T47D (cell line): ENCODE data around the gene HLA-DQB1.
"Not testable (repeated sequence)": the region's sequence is repeated elsewhere in the genome, so short reads cannot be mapped to it uniquely, and the experiment has no call there.

Experiments used
- DNase-seq, 2 experiments: peaks; one replicate each; pipeline versions ENCODE4 v3.0.0 to v3.0.0-alpha.2; 2011 to 2012; ENCODE audit warnings: low read depth in 1 of 2, low spot score in 1 of 2
- JUND ChIP-seq: IDR thresholded peaks from 2 replicates; pipeline ENCODE4 v1.6.1; 2012; ENCODE audit warnings: low read depth
- in situ Hi-C: cut with HindIII; loops from 2 replicates; pipeline ENCODE4 v1.10.0; 2016; ENCODE audit warnings: low sequenced_read_pairs, low pct_unique_long_range_greater_than_20kb

Gene HLA-DQB1

DNA sequence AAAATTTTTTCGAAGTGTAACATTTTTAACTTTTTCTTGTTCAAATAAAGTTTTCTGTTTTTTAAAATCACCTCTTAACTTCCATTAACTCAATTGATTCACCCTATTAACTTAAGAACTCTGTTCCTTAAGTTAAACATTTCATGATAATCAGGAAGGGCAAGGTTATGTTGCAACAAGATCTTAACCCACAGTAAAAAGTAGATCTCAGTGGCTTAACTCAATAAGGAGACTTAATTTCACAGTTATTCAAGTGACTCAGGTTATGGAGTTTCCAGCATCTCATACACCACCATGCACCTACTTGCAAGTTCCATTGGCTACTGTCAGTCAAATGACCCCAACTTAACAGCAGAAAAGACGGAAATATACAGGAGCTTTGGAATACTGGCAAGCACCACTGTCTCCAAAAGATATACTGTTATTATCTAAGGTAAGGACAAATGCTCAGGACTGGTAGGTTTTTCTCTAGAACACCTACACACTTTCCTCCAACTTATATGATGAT lies 11.2 kb downstream of the HLA-DQB1 start:
- no peak for DNase-seq
- in situ Hi-C loops, result no loop called here
- no peak for TF ChIP-seq JUND

- TF ChIP-seq JUND, result no peak
- no peak for DNase-seq
- in situ Hi-C loops, result no loop called here
Observed at GRCh38 chr6:32645047-32645703, 21.3 kb downstream of the HLA-DQB1 start.

DNA sequence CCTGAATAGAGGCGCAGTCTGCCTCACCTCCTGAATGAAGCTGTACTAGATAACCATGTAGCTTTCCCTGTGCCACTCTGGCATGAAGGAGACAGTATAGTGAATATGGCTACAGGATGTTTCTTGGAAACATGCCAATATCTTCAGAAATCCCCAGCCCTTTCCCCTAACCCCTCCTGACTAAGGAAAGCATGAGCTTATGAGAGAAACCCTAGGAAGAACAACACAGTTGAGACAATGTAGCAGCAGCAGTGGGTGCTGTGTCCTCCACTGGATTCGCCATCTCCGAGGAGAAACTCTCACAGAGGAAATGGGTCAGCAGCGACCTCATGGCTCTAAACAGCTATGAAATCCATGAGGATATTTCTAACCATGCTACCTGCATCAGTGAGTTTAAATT lies 22.6 kb downstream of the HLA-DQB1 start:
- TF ChIP-seq JUND, result no peak
- in situ Hi-C loops, result no loop called here
- no peak for DNase-seq

DNA sequence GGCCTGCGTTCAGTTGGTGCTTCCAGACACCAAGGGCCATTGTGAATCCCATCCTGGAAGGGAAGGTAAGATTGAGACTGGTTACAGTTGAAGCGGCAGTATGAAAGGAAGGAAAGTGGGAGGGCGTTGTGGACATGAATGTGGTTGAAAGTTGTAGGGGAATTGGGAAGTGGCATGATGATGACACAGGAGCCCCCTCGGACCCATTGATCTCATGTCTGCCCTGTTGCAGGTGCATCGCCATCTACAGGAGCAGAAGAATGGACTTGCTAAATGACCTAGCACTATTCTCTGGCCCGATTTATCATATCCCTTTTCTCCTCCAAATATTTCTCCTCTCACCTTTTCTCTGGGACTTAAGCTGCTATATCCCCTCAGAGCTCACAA lies 23.7 kb downstream of the HLA-DQB1 start:
- DNase-seq, result no peak
- in situ Hi-C loops, result no loop called here
- TF ChIP-seq JUND, result no peak

- in situ Hi-C loops, DNase-seq: not testable (repeated sequence)
Observed at GRCh38 chr6:32641785-32642719, 24.4 kb downstream of the HLA-DQB1 start.

DNA sequence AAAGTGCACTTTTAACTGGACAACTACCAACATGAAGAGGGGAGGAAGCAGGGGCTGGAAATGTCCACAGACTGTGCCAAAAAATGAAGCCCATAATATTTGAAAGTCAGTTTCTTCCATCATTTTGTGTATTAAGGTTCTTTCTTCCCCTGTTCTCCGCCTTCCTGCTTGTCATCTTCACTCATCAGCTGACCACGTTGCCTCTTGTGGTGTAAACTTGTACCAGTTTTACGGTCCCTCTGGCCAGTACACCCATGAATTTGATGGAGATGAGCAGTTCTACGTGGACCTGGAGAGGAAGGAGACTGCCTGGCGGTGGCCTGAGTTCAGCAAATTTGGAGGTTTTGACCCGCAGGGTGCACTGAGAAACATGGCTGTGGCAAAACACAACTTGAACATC lies 25.3 kb downstream of the HLA-DQB1 start:
- in situ Hi-C loops, result no loop called here
- TF ChIP-seq JUND, result no peak
- no peak for DNase-seq

GRCh38 chr6:32639440-32640394 lies 26.7 kb downstream of the HLA-DQB1 start:
- no peak for DNase-seq
- no peak for TF ChIP-seq JUND
- in situ Hi-C loops, result no loop called here

DNA sequence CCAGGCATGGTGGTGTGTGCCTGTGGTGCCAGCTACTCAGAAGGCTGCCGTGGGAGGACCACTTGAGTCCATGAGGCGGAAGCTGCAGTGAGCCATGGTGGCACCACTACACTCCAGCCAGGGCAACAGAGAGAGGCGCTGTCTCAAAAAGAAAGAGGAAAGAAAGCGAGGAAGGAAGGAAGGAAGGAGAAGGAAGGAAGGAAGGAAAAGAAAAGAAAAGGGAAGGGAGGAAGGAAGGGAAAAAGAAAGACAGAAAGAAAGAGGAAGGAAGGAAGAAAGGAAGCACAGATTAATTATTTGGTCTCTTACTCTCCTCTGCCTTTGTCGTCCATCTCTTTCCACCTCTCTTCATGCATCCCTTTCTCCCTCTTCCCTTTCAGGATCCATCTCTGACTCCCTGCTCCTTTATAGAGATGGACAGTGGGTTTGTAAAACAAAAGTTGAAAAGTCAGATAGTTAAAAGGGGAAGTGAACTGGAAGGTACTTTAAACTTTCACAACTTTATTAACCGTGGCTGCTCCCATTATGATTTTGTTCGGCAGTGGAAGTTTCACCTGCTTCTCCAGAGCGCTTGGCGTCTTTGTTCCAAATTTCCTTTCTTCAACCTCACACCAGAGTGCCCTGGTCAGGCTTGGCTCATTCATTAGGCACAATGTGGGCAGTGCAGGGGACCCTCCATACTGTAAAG lies 27.8 kb downstream of the HLA-DQB1 start:
- in situ Hi-C loops, result no loop called here
- TF ChIP-seq JUND, result no peak
- DNase-seq, result no peak

DNA sequence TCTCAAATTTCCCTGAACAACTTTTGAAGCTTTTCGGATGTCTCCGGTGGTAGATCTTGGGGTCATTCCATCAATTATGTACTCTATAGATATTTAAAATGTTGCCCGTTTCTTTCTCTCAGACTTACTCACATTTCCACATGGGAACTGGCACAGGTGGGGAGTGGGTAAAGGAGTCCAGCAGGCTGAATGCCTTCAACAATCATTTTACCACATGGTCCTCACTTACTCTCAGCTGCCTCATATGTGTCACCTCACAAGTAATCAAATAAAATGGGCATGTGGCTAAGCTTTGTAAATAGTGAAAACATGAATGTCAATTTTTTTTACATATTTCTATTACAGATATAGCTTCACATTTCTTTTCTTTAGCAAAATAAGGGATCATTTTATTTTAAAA lies 28.6 kb downstream of the HLA-DQB1 start:
- TF ChIP-seq JUND, result no peak
- in situ Hi-C loops, result no loop called here

GRCh38 chr6:32637219-32637880 lies 29.1 kb downstream of the HLA-DQB1 start, which contains the start of gene HLA-DQA1:
TSS of gene HLA-DQA1 (plus strand) at chr6:32637406. CDS start at chr6:32637459, 53 bp downstream.
- in situ Hi-C loops, result no loop called here
- DNase-seq, result peak in 1 of 2 experiments; percentile 53
- TF ChIP-seq JUND, result no peak

More for the DNA sequence above, 28.6 kb downstream of the HLA-DQB1 start:
- DNase-seq, result no peak

- in situ Hi-C loops, result no loop called here
- TF ChIP-seq JUND, result no peak
- DNase-seq, result no peak
Observed at GRCh38 chr6:32635526-32636123, 30.8 kb downstream of the HLA-DQB1 start.

DNA sequence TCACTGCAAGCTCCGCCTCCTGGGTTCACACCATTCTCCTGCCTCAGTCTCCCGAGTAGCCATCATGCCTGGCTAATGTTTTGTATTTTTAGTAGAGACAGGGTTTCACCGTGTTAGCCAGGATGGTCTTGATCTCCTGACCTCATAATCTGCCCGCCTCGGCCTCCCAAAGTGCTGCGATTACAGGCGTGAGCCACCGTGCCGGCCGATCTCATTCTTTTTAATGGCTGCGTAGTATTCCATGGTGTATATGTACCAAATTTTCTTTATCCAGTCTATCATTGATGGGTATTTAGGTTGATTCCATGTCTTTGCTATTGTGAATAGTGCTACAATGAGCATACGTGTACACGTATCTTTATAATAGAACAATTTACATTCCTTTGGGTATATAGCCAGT lies 36.7 kb downstream of the HLA-DQB1 start:
- in situ Hi-C loops, result not testable (repeated sequence)

More for the DNA sequence above, 36.7 kb downstream of the HLA-DQB1 start:
- DNase-seq, result not testable (repeated sequence)
